HepG2 (cell line): ENCODE data around the gene DAPK1.

Experiments used
- SP1 ChIP-seq, 2 experiments: fragments of 450-650 bp in 1 of 2; sonication (generic) in 1 of 2; formaldehyde crosslinking in 1 of 2; IDR thresholded peaks; 2 replicates each; pipeline versions ENCODE4 v1.4.0 to v1.6.1; 2016 to 2020; ENCODE audit warnings: missing genetic modification reagents in 1 of 2
- ZNF33A ChIP-seq: sonication (generic); formaldehyde crosslinking; IDR thresholded peaks from 2 replicates; pipeline ENCODE4 v1.5.1; 2020; ENCODE audit warnings: missing genetic modification reagents, mild to moderate bottlenecking, moderate library complexity, borderline replicate concordance

- TF ChIP-seq SP1 (IDR thresholded peaks at IDR 0.05) (no peak), SP1 (CRISPR knock-in tag; IDR thresholded peaks at IDR 0.05) (no peak), ZNF33A (CRISPR knock-in tag) (no peak)
Observed at GRCh38 chr9:87557996-87558395, 60.3 kb downstream of the DAPK1 start.
